GM12872 (cell line): ENCODE data around the gene ADGRV1.

Experiments used
- TF ChIP-seq, protein P1 (sequence below): IDR thresholded peaks from 3 replicates; pipeline ENCODE4 v1.5.1; 2011; ENCODE audit warnings: low read depth, mild to moderate bottlenecking, low read length, moderate library complexity; ENCODE audit not compliant: insufficient read depth

The ADGRV1 gene

DNA sequence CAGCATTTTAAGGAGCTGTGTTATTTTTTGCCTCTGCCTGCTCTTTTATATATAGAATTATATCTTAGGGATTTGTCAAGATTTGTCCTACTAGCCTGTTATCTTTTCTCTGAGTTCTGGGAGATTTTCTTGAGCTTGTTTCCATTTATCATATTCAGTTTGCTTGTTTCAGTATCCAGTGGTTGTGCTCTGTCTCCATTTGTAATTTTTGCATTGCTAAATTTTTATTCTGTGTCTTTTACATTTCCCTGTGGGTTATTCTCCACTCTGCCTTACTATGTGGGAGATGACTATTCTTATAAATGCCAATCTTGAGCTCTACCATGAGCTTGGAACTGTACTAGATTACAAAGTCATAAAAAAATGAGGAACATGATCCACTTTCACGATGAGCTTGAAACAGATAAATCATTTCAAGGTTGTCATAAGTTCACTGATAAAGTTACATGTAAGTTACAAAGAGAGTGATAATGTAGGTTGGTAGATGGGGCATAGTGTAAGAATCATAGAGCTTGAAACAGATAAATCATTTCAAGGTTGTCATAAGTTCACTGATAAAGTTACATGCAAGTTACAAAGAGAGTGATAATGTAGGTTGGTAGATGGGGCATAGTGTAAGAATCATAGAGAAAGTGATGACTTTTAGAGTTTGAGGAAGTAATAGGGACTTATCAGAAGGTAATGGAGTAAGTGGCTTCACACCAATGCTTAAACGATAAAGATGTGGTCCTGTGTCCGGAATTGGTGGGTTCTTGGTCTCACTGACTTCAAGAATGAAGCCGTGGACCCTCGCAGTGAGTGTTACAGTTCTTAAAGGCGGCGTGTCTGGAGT, 287.3 kb downstream of the ADGRV1 start:
- TF ChIP-seq, protein P1, sequence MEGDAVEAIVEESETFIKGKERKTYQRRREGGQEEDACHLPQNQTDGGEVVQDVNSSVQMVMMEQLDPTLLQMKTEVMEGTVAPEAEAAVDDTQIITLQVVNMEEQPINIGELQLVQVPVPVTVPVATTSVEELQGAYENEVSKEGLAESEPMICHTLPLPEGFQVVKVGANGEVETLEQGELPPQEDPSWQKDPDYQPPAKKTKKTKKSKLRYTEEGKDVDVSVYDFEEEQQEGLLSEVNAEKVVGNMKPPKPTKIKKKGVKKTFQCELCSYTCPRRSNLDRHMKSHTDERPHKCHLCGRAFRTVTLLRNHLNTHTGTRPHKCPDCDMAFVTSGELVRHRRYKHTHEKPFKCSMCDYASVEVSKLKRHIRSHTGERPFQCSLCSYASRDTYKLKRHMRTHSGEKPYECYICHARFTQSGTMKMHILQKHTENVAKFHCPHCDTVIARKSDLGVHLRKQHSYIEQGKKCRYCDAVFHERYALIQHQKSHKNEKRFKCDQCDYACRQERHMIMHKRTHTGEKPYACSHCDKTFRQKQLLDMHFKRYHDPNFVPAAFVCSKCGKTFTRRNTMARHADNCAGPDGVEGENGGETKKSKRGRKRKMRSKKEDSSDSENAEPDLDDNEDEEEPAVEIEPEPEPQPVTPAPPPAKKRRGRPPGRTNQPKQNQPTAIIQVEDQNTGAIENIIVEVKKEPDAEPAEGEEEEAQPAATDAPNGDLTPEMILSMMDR: no peak

DNA sequence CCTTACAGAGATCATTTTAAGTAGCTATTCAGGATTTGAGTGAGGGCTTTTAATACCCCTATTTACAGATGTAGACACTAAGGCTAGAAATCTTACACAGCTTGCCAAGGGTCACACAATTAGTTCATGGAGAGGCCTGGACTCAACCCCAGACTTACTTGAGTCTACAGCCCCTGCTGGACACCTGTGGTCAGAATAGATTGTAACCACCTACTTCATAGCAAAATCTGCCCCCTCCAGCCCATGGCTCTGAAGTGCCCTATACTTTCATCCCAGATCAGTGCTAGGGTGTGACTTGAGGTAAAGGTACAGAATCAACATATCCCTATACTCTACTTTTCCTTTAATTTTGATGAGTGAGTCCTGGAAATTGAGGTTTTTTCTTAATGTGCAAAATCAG, 291.3 kb downstream of the ADGRV1 start:
- TF ChIP-seq, protein P1: no peak

DNA sequence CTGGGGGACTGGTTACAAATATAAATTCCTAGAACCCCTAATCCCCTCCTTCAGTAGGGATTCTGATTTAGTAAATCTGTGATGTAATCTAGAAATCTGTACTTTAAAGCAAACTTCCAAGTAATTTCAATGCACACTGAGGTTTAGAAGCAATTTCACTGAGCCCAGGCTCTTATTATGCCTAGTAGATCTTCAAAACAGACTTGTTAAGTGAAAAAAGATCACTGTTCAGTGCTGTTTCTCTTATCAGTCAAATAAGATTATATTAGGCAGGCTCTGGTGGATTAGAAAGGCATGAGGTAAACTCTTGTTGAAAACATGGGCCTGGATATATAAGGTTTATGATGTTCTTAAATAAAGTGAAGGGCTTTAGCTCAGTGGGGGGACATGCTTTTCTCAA, 293.9 kb downstream of the ADGRV1 start:
- TF ChIP-seq, protein P1: no peak

DNA sequence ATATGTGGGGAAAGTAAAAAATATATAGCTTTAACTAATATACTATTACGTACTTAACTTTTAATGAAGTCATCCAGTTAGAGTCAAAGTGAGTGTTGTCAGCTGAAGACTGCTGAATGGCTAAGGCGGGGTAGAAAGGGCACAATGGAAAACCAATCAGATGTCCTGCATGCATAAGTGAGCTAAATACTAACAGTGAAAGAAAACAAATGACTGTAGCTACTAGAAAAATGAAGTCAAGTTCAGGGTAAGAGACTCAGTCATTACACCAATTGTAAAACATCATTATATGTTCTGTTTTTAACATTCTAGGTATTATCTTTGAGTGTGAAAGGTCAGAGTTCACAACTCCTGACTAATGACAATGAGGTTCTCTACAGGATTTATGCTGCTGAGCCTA, 295.2 kb downstream of the ADGRV1 start:
- TF ChIP-seq, protein P1: no peak

DNA sequence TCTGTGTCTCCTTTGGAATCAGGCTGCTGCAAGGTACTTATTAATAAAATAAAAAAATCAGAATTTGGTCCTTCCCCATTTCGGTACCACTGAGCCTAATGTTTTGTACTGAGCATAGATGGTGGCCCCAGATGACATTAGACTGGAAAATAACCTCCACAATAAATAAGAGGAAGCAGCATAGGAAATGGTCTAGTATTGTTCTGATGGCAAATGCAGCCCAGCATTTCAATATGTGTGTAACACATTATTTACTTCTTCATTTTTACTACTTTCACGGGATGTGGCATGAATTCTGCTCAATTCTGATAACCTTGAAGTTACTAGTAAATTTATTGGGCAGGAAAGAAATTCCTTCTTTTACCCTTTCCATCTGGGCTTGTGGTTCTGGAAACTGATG, 295.6 kb downstream of the ADGRV1 start:
- TF ChIP-seq, protein P1: no peak

DNA sequence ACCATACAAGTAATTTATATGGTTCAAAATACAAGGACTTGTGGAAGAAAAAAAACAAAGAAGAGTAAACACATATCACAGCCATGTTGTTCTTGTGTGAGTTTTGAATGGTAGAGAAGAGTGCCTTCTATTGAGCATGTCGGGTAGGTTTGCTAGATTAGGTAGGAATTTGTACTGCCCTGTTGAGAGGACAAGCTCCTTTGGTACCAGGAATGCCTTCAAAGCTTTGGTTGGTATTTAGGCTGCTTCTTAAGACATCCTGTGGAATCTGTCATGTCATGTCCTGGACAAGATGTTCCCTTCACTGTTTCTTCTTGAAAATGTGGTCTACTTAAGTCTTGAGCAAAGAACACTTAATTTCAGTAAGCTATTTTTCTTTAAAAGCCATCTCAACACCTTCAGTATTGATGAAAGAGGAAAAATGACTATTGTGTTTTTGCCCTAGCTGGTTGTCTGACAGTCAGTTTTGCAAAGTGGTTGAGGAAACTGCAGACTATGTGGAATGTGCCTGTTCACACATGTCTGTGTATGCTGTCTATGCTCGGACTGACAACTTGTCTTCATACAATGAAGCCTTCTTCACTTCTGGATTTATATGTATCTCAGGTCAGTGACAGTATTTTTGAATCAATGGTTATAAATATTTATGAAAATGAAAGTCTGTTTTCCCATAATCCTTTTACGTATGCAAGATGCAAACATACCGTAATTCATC, 296.9 kb downstream of the ADGRV1 start:
- TF ChIP-seq, protein P1: no peak

DNA sequence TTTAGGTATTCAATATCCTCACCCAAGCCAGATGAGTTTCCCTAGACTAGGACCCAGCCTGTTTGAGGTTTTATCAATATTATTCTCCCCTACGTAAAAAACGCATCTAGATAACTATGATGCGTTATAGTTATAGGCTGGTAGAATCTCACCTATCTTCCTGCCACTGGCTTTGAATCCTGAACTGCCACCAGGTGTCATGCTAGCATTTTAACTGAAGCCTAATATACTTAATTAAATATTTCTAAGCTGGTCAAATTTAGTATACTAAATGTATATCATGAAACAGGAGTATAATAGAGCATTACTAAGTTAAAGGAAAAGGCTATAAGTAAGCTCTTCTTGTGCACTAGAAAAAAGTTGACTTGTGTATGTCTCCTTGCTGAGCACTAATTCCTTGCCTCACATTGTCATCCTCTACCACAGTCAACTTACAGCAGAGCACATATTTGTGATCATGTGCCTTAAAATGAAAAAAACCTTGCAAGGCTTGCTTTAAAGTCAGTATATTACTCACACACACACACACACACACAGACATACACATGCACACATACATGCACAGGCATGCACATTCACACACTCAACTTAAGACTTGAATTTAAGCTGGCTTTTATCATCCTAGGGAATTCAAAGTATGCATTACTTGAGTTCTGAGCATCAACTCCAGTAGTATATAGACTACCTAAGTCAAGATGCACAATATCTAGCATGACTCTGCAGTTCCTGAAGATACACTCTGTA, 303.4 kb downstream of the ADGRV1 start:
- TF ChIP-seq, protein P1: no peak
